ENCODE results near the gene CLK4.

- no peak for TF ChIP-seq POLR2AphosphoS5 (IDR thresholded peaks at IDR 0.05; ENCODE audit: borderline replicate concordance, low read depth, low read length)
- no peak for TF ChIP-seq EZH2 (IDR thresholded peaks at IDR 0.05)
- TF ChIP-seq FOXP2 (optimal IDR thresholded peaks at IDR 0.05; ENCODE audit: control extremely low read depth, extremely low read length, insufficient read depth): no peak
Observed at GRCh38 chr5:178586396-178586795, 40.5 kb downstream of the CLK4 start.

Measured in SK-N-MC (cell line).